Activated naive CD8-positive, alpha-beta T cell treated with anti-CD3 and anti-CD28 coated beads, Interleukin-2, amount 10 ng/mL, durations not matched to agents 7 days and 5 days (primary cell): ENCODE measurements around the gene GDPD2. TPM values are rescaled to one million over a fixed set of nuclear protein-coding genes. Genes with fewer than 3 reads are reported as not detected.

Source experiments
- ATAC-seq: fragments of 150-1000 bp; cut with Tn5 transposase; one replicate; pipeline ENCODE4 v1.10.0; 2021; ENCODE audit warnings: low read depth, moderate library complexity
- POLR2A ChIA-PET: fragments of 350-600 bp; sonication (Branson Sonifier 250); formaldehyde crosslinking; loops from one replicate; lab custom pipeline; 2021; ENCODE audit warnings: antibody characterized with exemption; lab: Charles Lee
- DNase-seq: peaks from one replicate; pipeline ENCODE4 v3.0.0; 2021
- H3K27ac Mint-ChIP-seq: one replicate; pipeline ENCODE4 v1.8.0; 2022; ENCODE audit warnings: mild to moderate bottlenecking, mixed read lengths
- H3K27me3 Mint-ChIP-seq: one replicate; pipeline ENCODE4 v1.8.0; 2022; ENCODE audit warnings: mild to moderate bottlenecking, moderate library complexity, mixed read lengths
- H3K36me3 Mint-ChIP-seq: one replicate; pipeline ENCODE4 v1.8.0; 2021; ENCODE audit warnings: mild to moderate bottlenecking, mixed read lengths
- H3K4me1 Mint-ChIP-seq: one replicate; pipeline ENCODE4 v1.8.0; 2021; ENCODE audit warnings: mixed read lengths
- H3K4me3 Mint-ChIP-seq: one replicate; pipeline ENCODE4 v1.8.0; 2022; ENCODE audit warnings: mild to moderate bottlenecking, moderate library complexity, mixed read lengths
- H3K9me3 Mint-ChIP-seq: one replicate; pipeline ENCODE4 v1.8.0; 2021; ENCODE audit warnings: mixed read lengths
- total RNA-seq, 2 experiments: library from RNA; stranded (reverse); gene quantifications; one replicate each; pipeline ENCODE4 v1.2.3, GENCODE V29; 2021

The GDPD2 gene
- total RNA-seq, 2 experiments from 2014 or later: not detected

GRCh38 chrX:70444946-70445656 lies 22.0 kb downstream of the GDPD2 start:
- Mint-ChIP-seq H3K36me3 (no peaks in the 10 kb centered on the region), H3K4me3 (no peak overlapping the region), H3K27ac (no peak overlapping the region), H3K9me3 (no peaks in the 10 kb centered on the region), H3K4me1 (no peaks in the 10 kb centered on the region), H3K27me3 (peaks cover 51% of the 10 kb centered on the region)
- peak; percentile 34 for DNase-seq
- POLR2A ChIA-PET: no interaction called here
- no peak for ATAC-seq

DNA sequence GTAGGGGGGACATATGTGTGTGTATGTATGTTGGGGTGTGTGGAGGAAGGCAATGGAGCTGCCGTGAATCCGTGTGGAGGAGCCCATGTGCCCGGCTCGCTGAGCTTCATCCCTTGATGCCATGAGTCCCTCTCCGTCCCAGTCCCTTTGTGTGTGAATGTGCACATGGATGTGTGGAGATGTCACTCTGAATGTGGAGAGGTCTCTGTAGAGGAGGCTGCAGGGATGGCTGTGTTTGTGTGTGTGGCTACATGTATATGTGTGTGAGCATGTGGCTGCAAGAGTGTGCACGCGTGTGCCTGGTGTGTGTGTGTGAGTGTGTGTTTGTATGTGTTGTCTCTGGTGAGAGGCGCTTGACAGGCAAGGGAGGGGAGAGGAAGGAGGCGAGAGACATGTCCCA lies 22.8 kb downstream of the GDPD2 start:
- Mint-ChIP-seq H3K27me3 (peaks cover 46% of the 10 kb centered on the region), H3K36me3 (no peaks in the 10 kb centered on the region), H3K27ac (no peak overlapping the region), H3K9me3 (no peaks in the 10 kb centered on the region), H3K4me3 (no peak overlapping the region), H3K4me1 (peaks cover 3% of the 10 kb centered on the region)
- ATAC-seq (no peak), DNase-seq (no peak)
- POLR2A ChIA-PET: no interaction called here

DNA sequence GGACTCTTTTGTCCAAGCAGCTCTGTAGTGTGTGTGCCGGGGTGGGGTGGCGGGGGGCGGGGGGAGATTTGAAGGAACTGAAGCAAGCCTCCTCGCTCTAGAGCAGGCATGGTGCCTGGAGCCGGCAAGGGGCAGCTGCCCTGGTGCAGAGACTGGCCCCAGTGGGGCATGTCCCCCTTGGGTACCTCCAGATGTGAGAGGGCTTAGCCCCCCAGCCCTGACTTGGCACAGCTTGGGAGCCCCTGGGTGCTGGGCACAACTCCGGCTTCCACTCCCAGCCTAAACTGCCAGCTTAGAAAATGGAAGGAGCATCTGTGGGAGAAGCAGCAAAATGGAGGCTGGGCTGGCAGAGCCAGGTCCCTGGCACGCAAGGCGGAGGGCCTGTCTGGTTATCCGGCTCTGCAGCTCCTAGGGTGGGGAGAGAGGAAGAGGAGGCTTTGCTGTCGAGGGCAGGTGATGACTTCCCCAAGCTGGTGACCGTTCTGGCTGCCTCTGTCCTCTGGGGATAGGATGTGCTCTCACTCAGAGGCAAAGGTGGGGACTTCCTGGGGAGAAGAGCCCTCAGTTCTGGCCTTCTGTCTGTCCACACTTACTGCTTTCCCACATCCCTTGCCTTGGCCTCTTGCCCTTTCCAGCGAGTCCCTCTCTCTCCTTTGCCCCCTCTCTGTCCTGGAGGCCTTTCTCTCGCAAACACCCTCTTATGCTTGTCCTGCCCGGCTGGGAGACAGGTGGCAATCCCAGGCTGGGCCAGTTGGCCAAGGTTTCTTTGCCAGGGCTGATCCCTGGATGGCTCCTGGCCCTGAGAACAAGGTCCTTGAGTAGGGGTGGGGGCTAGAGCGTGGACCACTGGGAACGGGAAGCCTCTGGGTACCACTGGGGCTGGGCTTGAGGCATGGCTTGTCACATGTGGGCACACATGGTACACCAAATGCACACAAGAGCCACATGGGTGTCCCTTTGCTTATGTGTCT lies 23.6 kb downstream of the GDPD2 start:
- no peak overlapping the region for H3K4me3 Mint-ChIP-seq
- no peaks in the 10 kb centered on the region for H3K9me3 Mint-ChIP-seq
- H3K27ac Mint-ChIP-seq: no peak overlapping the region
- H3K36me3 Mint-ChIP-seq: no peaks in the 10 kb centered on the region
- peaks cover 5% of the 10 kb centered on the region for H3K4me1 Mint-ChIP-seq
- no peak for DNase-seq
- ATAC-seq: no peak
- peaks cover 39% of the 10 kb centered on the region for H3K27me3 Mint-ChIP-seq
- POLR2A ChIA-PET: no interaction called here

DNA sequence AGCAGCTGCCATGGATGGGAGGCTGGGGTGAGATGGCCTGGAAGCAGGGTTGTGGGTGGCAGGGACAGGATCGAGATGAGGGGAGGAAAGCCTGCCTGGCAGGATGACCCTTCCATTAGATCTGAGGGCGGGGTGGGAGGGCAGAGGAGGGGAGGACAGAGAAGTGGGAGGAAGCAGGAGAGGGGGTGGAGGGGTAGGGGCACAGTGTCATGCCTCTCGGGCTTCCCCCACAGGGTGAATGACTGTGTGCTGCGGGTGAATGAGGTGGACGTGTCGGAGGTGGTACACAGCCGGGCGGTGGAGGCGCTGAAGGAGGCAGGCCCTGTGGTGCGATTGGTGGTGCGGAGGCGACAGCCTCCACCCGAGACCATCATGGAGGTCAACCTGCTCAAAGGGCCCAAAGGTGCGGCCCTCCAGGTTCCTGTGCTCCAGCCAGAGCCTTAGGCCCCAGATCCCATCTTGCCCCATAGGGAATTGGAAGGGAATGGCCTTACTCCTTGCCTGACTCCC lies 26.4 kb downstream of the GDPD2 start:
- Mint-ChIP-seq H3K27ac (no peak overlapping the region), H3K4me1 (peaks cover 26% of the 10 kb centered on the region), H3K36me3 (no peaks in the 10 kb centered on the region), H3K4me3 (no peak overlapping the region), H3K27me3 (peaks cover 14% of the 10 kb centered on the region), H3K9me3 (no peaks in the 10 kb centered on the region)
- DNase-seq: no peak
- POLR2A ChIA-PET: no interaction called here
- ATAC-seq: no peak

- POLR2A ChIA-PET: interaction anchor here (1.3 to 1.4 kb wide), 3 partner anchors 17 to 319 kb away, joined by 5 to 7 read pairs (median 6); partner anchors contain the start of gene IGBP1
- H3K27me3 Mint-ChIP-seq: peaks cover 3% of the 10 kb centered on the region
- peak overlapping the region; percentile 93 for H3K27ac Mint-ChIP-seq
- no peaks in the 10 kb centered on the region for H3K9me3 Mint-ChIP-seq
- H3K4me3 Mint-ChIP-seq: peak overlapping the region; percentile 91
- H3K4me1 Mint-ChIP-seq: peaks cover 37% of the 10 kb centered on the region
- DNase-seq (peak; percentile 65), ATAC-seq (peak; percentile 15)
- H3K36me3 Mint-ChIP-seq: peaks cover 5% of the 10 kb centered on the region
These were observed 29.1 kb downstream of the GDPD2 start for GRCh38 chrX:70452143-70452733.

GRCh38 chrX:70453024-70453618 lies 30.0 kb downstream of the GDPD2 start:
- Mint-ChIP-seq H3K9me3 (no peaks in the 10 kb centered on the region), H3K4me1 (peaks cover 37% of the 10 kb centered on the region), H3K27ac (peak overlapping the region; percentile 83), H3K4me3 (peak overlapping the region; percentile 84), H3K27me3 (peaks cover 3% of the 10 kb centered on the region), H3K36me3 (peaks cover 5% of the 10 kb centered on the region)
- no peak for ATAC-seq
- no peak for DNase-seq
- POLR2A ChIA-PET: interaction anchor here (1.4 kb wide), 2 partner anchors 18 to 320 kb away, joined by 5 to 6 read pairs; partner anchors contain the start of gene IGBP1

GRCh38 chrX:70454441-70455365 lies 31.6 kb downstream of the GDPD2 start:
- POLR2A ChIA-PET: no interaction called here
- H3K4me3 Mint-ChIP-seq: peak overlapping the region; percentile 90
- H3K9me3 Mint-ChIP-seq: no peaks in the 10 kb centered on the region
- H3K27me3 Mint-ChIP-seq: no peaks in the 10 kb centered on the region
- H3K27ac Mint-ChIP-seq: peak overlapping the region; percentile 92
- peaks cover 37% of the 10 kb centered on the region for H3K4me1 Mint-ChIP-seq
- ATAC-seq (peak; percentile 81), DNase-seq (peak; percentile 78)
- H3K36me3 Mint-ChIP-seq: peaks cover 7% of the 10 kb centered on the region

- peak overlapping the region; percentile 92 for H3K27ac Mint-ChIP-seq
- no peak for ATAC-seq
- POLR2A ChIA-PET: interaction anchor here (0.6 kb wide), 1 partner anchor 410 kb away, joined by 3 read pairs; no protein-coding TSS in a partner anchor
- DNase-seq: no peak
- peaks cover 10% of the 10 kb centered on the region for H3K36me3 Mint-ChIP-seq
- no peaks in the 10 kb centered on the region for H3K27me3 Mint-ChIP-seq
- no peaks in the 10 kb centered on the region for H3K9me3 Mint-ChIP-seq
- peak overlapping the region; percentile 90 for H3K4me3 Mint-ChIP-seq
- H3K4me1 Mint-ChIP-seq: peaks cover 36% of the 10 kb centered on the region
These were observed 32.5 kb downstream of the GDPD2 start for GRCh38 chrX:70455366-70456202.

- peaks cover 12% of the 10 kb centered on the region for H3K36me3 Mint-ChIP-seq
- H3K4me1 Mint-ChIP-seq: peaks cover 36% of the 10 kb centered on the region
- no peak for ATAC-seq
- no peak for DNase-seq
- H3K9me3 Mint-ChIP-seq: no peaks in the 10 kb centered on the region
- peak overlapping the region; percentile 90 for H3K4me3 Mint-ChIP-seq
- POLR2A ChIA-PET: interaction anchor here (0.6 kb wide), 1 partner anchor 409 kb away, joined by 3 read pairs; no protein-coding TSS in a partner anchor
- H3K27ac Mint-ChIP-seq: peak overlapping the region; percentile 92
- H3K27me3 Mint-ChIP-seq: no peaks in the 10 kb centered on the region
These were observed 33.1 kb downstream of the GDPD2 start for GRCh38 chrX:70456256-70456655.

- peaks cover 15% of the 10 kb centered on the region for H3K36me3 Mint-ChIP-seq
- H3K9me3 Mint-ChIP-seq: no peaks in the 10 kb centered on the region
- no peak overlapping the region for H3K4me3 Mint-ChIP-seq
- no peaks in the 10 kb centered on the region for H3K27me3 Mint-ChIP-seq
- DNase-seq (no peak), ATAC-seq (no peak)
- POLR2A ChIA-PET: no interaction called here
- H3K27ac Mint-ChIP-seq: no peak overlapping the region
- peaks cover 14% of the 10 kb centered on the region for H3K4me1 Mint-ChIP-seq
These were observed 37.9 kb downstream of the GDPD2 start for GRCh38 chrX:70461026-70461425.

- Mint-ChIP-seq H3K27ac (no peak overlapping the region), H3K9me3 (no peaks in the 10 kb centered on the region), H3K4me3 (no peak overlapping the region), H3K27me3 (no peaks in the 10 kb centered on the region), H3K4me1 (peaks cover 4% of the 10 kb centered on the region), H3K36me3 (peaks cover 13% of the 10 kb centered on the region)
- POLR2A ChIA-PET: no interaction called here
- ATAC-seq (no peak), DNase-seq (no peak)
These were observed 40.9 kb downstream of the GDPD2 start for GRCh38 chrX:70464051-70464450.
